ENCODE measurements around the gene C16orf90.

DNA sequence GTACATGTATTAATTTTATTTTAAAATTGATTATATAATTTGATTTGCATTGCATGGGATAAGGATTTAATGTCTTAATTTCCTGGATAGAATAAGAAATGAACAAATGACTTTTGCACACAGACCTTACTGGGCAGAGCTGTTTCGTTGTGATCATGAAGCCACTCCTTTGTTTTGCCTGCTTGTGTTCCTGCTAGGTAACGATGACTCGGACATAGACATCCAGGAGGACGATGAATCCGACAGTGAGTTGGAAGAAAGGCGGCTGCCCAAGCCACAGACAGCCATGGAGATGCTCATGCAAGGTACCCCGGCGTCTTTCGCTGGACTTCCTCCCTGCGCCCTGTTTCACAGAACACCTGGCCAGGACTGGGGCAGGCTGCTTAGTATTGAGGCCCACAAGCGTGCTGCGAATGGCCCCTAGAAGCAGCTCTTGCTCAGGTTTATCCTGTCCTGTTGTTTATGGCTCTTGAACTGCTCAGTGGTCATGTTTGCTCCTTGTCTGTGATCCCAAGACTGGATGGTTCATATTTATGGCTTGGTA is 35.2 kb upstream of the C16orf90 start:
- TF ChIP-seq SUZ12 (IDR thresholded peaks at IDR 0.05; ENCODE audit: extremely low read depth, insufficient read depth, insufficient read length), result no peak
- TF ChIP-seq ZNF274 (IDR thresholded peaks at IDR 0.05; ENCODE audit: low read depth, low read length), result no peak
- no peak for TF ChIP-seq YY1 (IDR thresholded peaks at IDR 0.05; ENCODE audit: insufficient read depth, insufficient read length)

Measured in NT2/D1 (cell line).